ENCODE measurements around the gene APOOL. TPM values are rescaled to one million over a fixed set of nuclear protein-coding genes. Genes with fewer than 3 reads are reported as not detected.
"Not testable (repeated sequence)": the region's sequence is repeated elsewhere in the genome, so short reads cannot be mapped to it uniquely, and the experiment has no call there.

The APOOL gene
- total RNA-seq, result 13.4 and 14.6 TPM in 2 replicates

GRCh38 chrX:85003655-85004244, at the start of gene APOOL:
TSS of gene APOOL (plus strand) at chrX:85003877. CDS start at chrX:85003913, 36 bp downstream.
- Mint-ChIP-seq H3K27me3 (no peaks in the 10 kb centered on the region), H3K36me3 (ENCODE audit: low read depth) (peaks cover under 1% of the 10 kb centered on the region), H3K9me3 (no peaks in the 10 kb centered on the region), H3K4me3 (peak within 1 kb of the TSS; percentile 89), H3K27ac (peak within 1 kb of the TSS; percentile 71), H3K4me1 (peaks cover 13% of the 10 kb centered on the region)
- POLR2A ChIA-PET, result interaction anchor here (0.6 kb wide), 1 partner anchor 21 kb away, joined by 4 read pairs; no protein-coding TSS in a partner anchor
- peak; percentile 98 for ATAC-seq (ENCODE audit: low read depth)
- DNase-seq, result peak; percentile 55
- intact Hi-C loops (cut with micrococcal nuclease), result loop anchor here (5.0 kb wide), 3 partner anchors 501 to 1044 kb away; partner anchors contain the start of genes CHM, HDX and RPS6KA6
- CTCF ChIA-PET, result no interaction called here
- no peak for TF ChIP-seq CTCF (IDR thresholded peaks at IDR 0.05)

- intact Hi-C loops (cut with micrococcal nuclease), result no loop called here
- ChIA-PET POLR2A (no interaction called here), CTCF (no interaction called here)
- ATAC-seq (ENCODE audit: low read depth) (no peak), DNase-seq (no peak)
- no peak for TF ChIP-seq CTCF (IDR thresholded peaks at IDR 0.05)
- H3K27me3 Mint-ChIP-seq, result no peaks in the 10 kb centered on the region
- H3K9me3 Mint-ChIP-seq, result no peaks in the 10 kb centered on the region
- H3K4me3 Mint-ChIP-seq, result no peak overlapping the region
- no peak overlapping the region for H3K27ac Mint-ChIP-seq
- H3K36me3 Mint-ChIP-seq (ENCODE audit: low read depth), result no peaks in the 10 kb centered on the region
- H3K4me1 Mint-ChIP-seq, result no peaks in the 10 kb centered on the region
Observed at GRCh38 chrX:84956304-84956703, 47.4 kb upstream of the APOOL start.

GRCh38 chrX:84974803-84975202, 28.9 kb upstream of the APOOL start:
- peaks cover 5% of the 10 kb centered on the region for H3K9me3 Mint-ChIP-seq
- no peaks in the 10 kb centered on the region for H3K36me3 Mint-ChIP-seq (ENCODE audit: low read depth)
- H3K4me3 Mint-ChIP-seq, result no peak overlapping the region
- DNase-seq (no peak), ATAC-seq (ENCODE audit: low read depth) (no peak)
- intact Hi-C loops (cut with micrococcal nuclease), result no loop called here
- no peak overlapping the region for H3K27ac Mint-ChIP-seq
- ChIA-PET CTCF (no interaction called here), POLR2A (no interaction called here)
- no peak for TF ChIP-seq CTCF (IDR thresholded peaks at IDR 0.05)
- H3K27me3 Mint-ChIP-seq, result no peaks in the 10 kb centered on the region
- H3K4me1 Mint-ChIP-seq, result no peaks in the 10 kb centered on the region

GRCh38 chrX:84991739-84992138, 11.9 kb upstream of the APOOL start:
- H3K4me3 Mint-ChIP-seq; H3K27me3 Mint-ChIP-seq; POLR2A ChIA-PET; ATAC-seq (ENCODE audit: low read depth); H3K9me3 Mint-ChIP-seq; DNase-seq; intact Hi-C loops (cut with micrococcal nuclease); H3K4me1 Mint-ChIP-seq; H3K27ac Mint-ChIP-seq; H3K36me3 Mint-ChIP-seq (ENCODE audit: low read depth); CTCF ChIA-PET: not testable (repeated sequence)

- H3K4me1 Mint-ChIP-seq, result no peaks in the 10 kb centered on the region
- peaks cover 2% of the 10 kb centered on the region for H3K9me3 Mint-ChIP-seq
- H3K36me3 Mint-ChIP-seq (ENCODE audit: low read depth), result no peaks in the 10 kb centered on the region
- no peak for DNase-seq
- no peak overlapping the region for H3K4me3 Mint-ChIP-seq
- CTCF ChIA-PET, result no interaction called here
- intact Hi-C loops (cut with micrococcal nuclease), result no loop called here
- ATAC-seq (ENCODE audit: low read depth), result no peak
- POLR2A ChIA-PET, result no interaction called here
- no peak for TF ChIP-seq CTCF (IDR thresholded peaks at IDR 0.05)
- H3K27me3 Mint-ChIP-seq, result peaks cover 3% of the 10 kb centered on the region
- H3K27ac Mint-ChIP-seq, result no peak overlapping the region
Observed at GRCh38 chrX:84993150-84993549, 10.5 kb upstream of the APOOL start.

GRCh38 chrX:85001344-85001743, 2.3 kb upstream of the APOOL start:
- H3K4me1 Mint-ChIP-seq, result peaks cover 13% of the 10 kb centered on the region
- no peaks in the 10 kb centered on the region for H3K9me3 Mint-ChIP-seq
- ChIA-PET CTCF (no interaction called here), POLR2A (no interaction called here)
- H3K4me3 Mint-ChIP-seq, result no peak overlapping the region
- intact Hi-C loops (cut with micrococcal nuclease), result loop anchor here (5.0 kb wide), 3 partner anchors 499 to 1046 kb away; partner anchors contain the start of genes CHM, HDX and RPS6KA6
- H3K27me3 Mint-ChIP-seq, result no peaks in the 10 kb centered on the region
- DNase-seq, result no peak
- no peaks in the 10 kb centered on the region for H3K36me3 Mint-ChIP-seq (ENCODE audit: low read depth)
- ATAC-seq (ENCODE audit: low read depth), result no peak
- no peak for TF ChIP-seq CTCF (IDR thresholded peaks at IDR 0.05)
- no peak overlapping the region for H3K27ac Mint-ChIP-seq
